GM10266 (cell line): ENCODE data around the gene SMARCAL1.

Experiments used
- DNase-seq: peaks from one replicate; pipeline ENCODE4 v3.0.0; 2012; ENCODE audit errors: extremely low spot score
- TF ChIP-seq, protein P1 (sequence below): IDR thresholded peaks from 2 replicates; pipeline ENCODE4 v1.5.1; 2012; ENCODE audit warnings: mild to moderate bottlenecking, low read depth; ENCODE audit not compliant: control insufficient read depth, insufficient read depth; ENCODE audit errors: missing control alignments

SMARCAL1 gene

DNA sequence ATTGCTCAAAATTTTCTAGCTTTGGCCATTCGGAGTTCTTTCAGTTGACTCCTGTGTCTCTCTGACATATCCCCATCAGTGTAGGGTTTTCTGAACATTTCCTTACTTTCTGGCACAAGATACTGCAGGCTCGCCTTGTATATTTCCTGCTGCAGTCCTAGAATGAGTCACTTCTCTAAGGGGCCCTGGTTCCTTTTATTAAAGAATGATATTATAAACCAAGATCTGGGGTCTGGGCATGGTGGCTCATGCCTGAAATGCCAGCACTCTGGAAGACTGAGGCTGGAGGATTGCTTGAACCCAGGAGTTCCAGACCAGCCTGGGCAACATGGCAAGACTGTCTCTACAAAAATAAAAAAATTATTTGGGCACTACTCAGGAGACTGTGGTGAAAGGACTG lies 83.4 kb downstream of the SMARCAL1 start:
- TF ChIP-seq, protein P1, sequence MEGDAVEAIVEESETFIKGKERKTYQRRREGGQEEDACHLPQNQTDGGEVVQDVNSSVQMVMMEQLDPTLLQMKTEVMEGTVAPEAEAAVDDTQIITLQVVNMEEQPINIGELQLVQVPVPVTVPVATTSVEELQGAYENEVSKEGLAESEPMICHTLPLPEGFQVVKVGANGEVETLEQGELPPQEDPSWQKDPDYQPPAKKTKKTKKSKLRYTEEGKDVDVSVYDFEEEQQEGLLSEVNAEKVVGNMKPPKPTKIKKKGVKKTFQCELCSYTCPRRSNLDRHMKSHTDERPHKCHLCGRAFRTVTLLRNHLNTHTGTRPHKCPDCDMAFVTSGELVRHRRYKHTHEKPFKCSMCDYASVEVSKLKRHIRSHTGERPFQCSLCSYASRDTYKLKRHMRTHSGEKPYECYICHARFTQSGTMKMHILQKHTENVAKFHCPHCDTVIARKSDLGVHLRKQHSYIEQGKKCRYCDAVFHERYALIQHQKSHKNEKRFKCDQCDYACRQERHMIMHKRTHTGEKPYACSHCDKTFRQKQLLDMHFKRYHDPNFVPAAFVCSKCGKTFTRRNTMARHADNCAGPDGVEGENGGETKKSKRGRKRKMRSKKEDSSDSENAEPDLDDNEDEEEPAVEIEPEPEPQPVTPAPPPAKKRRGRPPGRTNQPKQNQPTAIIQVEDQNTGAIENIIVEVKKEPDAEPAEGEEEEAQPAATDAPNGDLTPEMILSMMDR = no peak
- DNase-seq = no peak

DNA sequence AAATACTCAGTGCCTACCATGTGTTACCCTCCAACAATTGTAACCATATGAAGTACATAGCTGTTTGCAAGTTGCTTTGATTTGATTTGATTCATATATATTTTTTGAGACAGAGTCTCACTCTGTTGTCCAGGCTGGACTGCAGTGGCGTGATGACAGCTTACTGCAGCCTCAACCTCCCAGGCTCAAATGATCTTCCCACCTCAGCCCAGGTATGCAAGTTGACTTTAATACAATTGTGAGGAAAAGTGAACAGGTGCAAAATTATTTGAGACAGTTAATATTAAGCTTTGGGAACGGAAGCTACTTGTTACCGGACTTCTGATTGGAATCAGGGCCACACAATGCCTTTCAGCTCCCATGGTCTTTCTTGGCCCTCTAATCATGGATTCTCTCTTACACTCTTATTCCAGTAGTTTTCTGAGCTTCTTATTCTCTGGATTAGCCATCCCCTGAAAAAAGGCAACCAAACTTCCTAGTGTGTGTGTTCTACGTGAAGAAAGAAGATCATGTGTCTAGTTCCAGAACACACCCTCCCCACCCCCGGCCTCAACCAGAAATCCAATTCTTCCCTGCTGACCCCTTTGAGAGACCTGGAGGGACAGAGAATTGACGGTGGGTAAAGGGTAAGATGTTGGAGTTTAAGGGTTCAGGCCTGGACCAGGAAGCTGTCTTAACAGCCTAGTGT lies 85.2 kb downstream of the SMARCAL1 start:
- TF ChIP-seq, protein P1 = no peak

DNA sequence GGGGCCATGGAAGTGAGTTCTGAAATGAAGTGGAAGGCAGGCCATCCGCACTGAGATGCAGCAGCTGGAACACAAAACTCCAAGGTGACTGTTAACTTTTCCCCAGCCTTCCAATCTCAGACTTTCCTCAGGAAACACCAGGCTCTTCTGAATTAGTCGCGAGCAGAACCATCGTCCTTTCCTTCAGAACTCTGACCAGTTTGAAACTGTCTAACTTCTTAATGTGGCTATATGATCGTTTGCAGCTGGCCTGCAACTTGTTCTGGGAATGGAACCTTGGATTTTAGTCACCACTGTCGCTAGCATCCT lies 85.7 kb downstream of the SMARCAL1 start:
- TF ChIP-seq, protein P1 = no peak
- DNase-seq = no peak

More for the DNA sequence above, 85.2 kb downstream of the SMARCAL1 start:
- no peak for DNase-seq

DNA sequence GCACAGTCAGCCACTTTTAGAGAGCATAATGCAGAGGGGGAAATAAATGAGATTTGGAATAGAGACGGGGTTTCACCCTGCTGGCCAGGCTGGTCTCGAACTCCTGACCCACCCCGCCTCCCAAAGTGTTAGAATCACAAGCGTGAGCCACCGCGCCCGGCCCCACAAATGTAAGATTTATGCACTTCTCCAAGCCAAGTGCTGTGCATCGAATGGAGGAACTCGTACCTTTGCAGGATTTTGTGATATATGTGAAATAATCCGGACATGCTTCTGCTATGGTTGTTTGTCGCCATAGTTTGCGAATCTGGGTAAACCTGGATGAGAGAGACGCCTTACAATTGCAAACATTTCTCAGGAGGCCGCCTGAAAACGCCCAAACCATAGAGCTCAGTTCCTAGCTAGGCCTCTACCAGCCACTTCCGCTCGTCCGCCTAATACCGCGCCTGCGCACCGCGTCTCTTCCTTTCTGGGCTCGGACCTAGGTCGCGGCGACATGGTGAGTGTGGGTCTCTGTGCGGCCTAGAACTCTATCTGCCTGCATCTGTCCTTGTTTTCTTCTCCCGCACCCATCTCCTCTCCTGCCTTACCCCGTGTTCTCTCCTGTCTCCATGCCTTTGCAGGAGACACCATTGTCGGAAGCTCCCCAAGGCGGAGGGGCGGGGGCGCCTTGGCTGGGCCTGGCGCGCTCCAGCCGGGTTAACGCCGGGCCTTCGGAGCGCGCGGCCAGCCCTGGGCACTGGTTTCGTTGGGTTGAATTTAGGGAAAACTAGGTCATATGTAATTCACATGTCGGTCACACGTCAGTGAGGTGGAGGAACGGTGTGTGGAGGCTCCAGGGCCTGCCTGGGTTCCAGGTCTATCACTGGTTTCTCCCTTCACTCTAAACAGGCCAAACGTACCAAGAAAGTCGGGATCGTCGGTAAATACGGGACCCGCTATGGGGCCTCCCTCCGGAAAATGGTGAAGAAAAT lies 86.4 kb downstream of the SMARCAL1 start, which contains the start of gene RPL37A:
TSS of gene RPL37A (plus strand) at position 466 of the 974 bp plus-strand sequence. CDS start at position 497, 31 bp downstream.
- peak; percentile 92 for DNase-seq
- TF ChIP-seq, protein P1 = no peak

DNA sequence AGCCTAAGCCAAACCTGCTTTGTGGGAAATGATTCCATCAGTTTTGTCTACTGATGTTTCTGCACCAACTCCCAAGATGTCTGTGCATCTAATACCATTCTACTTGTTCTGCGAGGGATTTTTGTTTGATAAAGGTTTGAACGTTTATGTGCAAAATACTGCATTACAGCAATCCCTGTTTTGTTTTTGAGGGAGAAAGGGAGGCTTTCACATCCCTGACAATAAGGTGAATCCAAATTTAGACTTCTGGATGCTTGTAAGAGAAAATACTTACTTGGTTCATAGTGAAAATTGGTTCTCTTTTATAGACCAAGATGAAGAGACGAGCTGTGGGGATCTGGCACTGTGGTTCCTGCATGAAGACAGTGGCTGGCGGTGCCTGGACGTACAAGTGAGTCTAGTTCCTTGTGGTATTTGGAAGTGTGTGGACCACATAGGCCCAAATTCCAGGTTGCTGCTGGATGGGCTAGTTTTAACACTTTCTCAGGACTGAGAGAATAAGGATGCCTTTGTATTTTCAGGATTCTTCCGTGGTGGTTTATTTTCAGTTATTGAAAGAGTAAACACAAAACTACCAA lies 87.4 kb downstream of the SMARCAL1 start:
- no peak for DNase-seq
- TF ChIP-seq, protein P1 = no peak

DNA sequence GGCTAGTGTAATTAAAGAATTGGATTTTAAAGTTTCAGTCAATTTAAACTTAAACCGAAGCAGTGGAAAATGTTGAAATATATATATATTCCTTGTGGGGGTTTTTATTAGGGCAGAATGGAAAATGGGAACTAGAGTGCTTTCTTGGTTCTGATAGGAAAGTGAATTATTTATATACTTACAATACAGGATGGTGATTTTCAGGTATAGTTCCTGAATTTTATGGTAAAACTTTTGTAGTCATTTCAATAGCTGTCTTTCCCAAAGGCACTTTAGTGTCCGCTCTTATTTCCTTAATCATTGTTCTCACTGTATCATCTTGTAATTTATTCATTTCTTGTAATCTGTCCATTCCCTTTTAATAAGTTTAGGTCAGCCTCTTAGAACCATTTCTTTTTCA lies 88.3 kb downstream of the SMARCAL1 start:
- DNase-seq = no peak
- TF ChIP-seq, protein P1 = no peak
